Brain microvascular endothelial cell (primary cell): Measurements from ENCODE around the gene SLC22A23.

Experiments used
- DNase-seq: peaks from one replicate; pipeline ENCODE4 v3.0.0-alpha.2; 2020
- H3K27ac ChIP-seq: fragments of 250-450 bp; sonication (Bioruptor Pico); 2 replicates; pipeline ENCODE4 v1.5.1; 2020; ENCODE audit warnings: mild to moderate bottlenecking, moderate library complexity
- H3K27me3 ChIP-seq: fragments of 250-450 bp; sonication (Bioruptor Pico); replicated peaks from 2 replicates; pipeline ENCODE4 v1.5.1; 2020; ENCODE audit warnings: mild to moderate bottlenecking
- H3K36me3 ChIP-seq: fragments of 250-450 bp; sonication (Bioruptor Pico); replicated peaks from 2 replicates; pipeline ENCODE4 v1.5.1; 2020; ENCODE audit warnings: mild to moderate bottlenecking
- H3K4me3 ChIP-seq: 2 replicates; pipeline ENCODE4 v1.5.1; 2011; ENCODE audit warnings: low read depth, mild to moderate bottlenecking, control low read depth, low read length, moderate library complexity
- CTCF ChIP-seq: IDR thresholded peaks from 2 replicates; pipeline ENCODE4 v1.5.1; 2011; ENCODE audit warnings: low read depth, mild to moderate bottlenecking, moderate library complexity, low read length, control low read depth, inconsistent platforms; ENCODE audit errors: missing control alignments
- in situ Hi-C: cut with HindIII; loops from 2 replicates; pipeline ENCODE4 v1.10.0; 2017; ENCODE audit warnings: low sequenced_read_pairs, low pct_ligation_motif_present

Gene SLC22A23

GRCh38 chr6:3406891-3407809, 49.7 kb downstream of the SLC22A23 start:
- H3K36me3 ChIP-seq: no peaks in the 10 kb centered on the region
- no peaks in the 10 kb centered on the region for H3K27me3 ChIP-seq
- no peak overlapping the region for H3K4me3 ChIP-seq
- H3K27ac ChIP-seq: no peak overlapping the region
- in situ Hi-C loops: no loop called here
- TF ChIP-seq CTCF: no peak
- no peak for DNase-seq

DNA sequence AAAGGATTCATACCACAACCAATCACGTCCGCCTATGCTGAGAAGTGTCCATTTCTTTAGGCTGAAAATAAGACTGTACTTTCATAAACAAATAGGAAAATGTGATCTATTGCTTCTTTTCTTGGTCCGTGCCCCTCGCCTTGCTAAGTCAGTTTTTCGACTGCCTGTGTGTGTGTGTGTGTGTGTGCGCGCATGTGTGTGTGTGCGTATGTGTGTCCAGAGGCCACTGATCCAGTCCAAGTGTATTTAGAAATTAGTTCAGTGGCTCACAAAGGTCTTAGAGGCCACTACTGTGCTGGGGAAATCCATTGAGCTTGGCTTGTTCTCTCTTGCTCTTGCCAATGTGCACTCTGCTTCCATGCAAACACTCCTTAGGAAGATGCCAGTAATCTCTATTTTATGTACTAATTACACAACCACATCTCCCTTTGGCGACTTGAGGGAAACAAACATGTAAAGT, 50.5 kb downstream of the SLC22A23 start:
- no peaks in the 10 kb centered on the region for H3K36me3 ChIP-seq
- no peak for DNase-seq
- no peak overlapping the region for H3K27ac ChIP-seq
- TF ChIP-seq CTCF: no peak
- H3K27me3 ChIP-seq: no peaks in the 10 kb centered on the region
- no peak overlapping the region for H3K4me3 ChIP-seq
- in situ Hi-C loops: no loop called here

DNA sequence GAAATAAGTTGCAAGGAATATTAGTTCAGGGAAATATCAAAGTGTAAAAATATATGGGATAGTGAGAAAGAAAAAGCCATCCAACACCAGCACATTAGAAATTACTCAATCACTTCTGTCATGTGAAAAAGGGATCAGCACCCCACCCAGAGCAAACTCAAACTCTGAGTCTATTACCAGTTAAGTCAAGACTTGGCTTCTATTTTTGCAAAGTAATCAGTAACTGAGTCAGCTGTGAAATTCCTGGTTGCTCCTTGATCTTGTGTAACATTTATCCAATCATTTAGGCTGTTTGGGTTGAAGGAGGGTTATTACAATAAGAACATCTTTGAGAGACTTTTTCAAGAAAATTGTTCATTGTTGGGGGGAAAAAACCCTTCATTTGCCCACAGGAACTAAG, 51.2 kb downstream of the SLC22A23 start:
- Histone ChIP-seq H3K27ac (peak overlapping the region; percentile 3), H3K27me3 (no peaks in the 10 kb centered on the region), H3K4me3 (no peak overlapping the region), H3K36me3 (no peaks in the 10 kb centered on the region)
- no peak for TF ChIP-seq CTCF
- DNase-seq: peak; percentile 54
- in situ Hi-C loops: no loop called here

- in situ Hi-C loops: no loop called here
- no peaks in the 10 kb centered on the region for H3K36me3 ChIP-seq
- H3K27me3 ChIP-seq: no peaks in the 10 kb centered on the region
- no peak for DNase-seq
- H3K27ac ChIP-seq: peak overlapping the region; percentile 3
- H3K4me3 ChIP-seq: no peak overlapping the region
- TF ChIP-seq CTCF: no peak
Measured at GRCh38 chr6:3405182-3405518, 51.7 kb downstream of the SLC22A23 start.

DNA sequence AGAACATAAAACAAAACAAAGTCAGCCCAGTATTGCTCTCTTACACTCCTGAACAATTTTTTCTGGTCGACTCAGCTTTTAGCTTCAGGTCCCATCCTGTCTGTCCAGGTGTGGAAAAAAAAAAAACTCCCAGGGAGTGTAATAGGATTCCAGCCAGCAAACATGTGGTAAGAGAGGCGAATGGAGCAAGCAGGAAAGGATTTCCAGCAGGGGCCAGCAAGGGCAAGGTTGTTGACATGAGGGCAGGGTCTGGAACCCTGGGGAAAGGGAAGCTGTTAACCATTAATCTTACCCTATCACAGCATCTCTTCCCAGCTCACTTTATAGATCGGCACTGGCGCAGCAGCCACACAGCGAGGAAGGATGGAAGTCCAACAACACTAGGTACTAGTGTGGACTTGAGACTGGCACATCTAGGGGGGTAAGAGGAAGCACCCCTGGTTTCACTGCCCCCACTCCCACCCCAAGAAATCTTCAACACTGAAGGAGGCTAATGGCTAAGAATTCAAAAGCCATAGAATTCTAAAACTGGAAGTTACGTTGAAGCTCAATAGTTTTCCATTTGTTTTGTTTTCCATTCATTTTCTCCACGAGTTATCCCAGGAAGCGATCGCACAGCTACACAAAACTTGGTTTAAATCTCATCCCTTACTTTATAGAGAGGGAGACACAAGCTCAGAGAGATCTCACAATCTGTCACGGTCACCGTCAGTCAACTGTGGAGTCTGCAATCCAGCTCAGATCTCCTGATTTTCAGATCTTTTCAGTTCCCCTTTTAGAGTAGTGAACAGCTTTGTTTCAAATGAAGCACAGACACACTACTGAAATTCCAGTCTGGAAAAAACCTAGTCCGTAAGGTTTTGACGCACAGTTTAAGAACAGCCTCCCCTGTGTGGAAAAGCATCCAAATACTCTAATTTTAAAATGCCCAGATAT, 53.3 kb downstream of the SLC22A23 start:
- in situ Hi-C loops: no loop called here
- DNase-seq: no peak
- H3K36me3 ChIP-seq: no peaks in the 10 kb centered on the region
- no peak for TF ChIP-seq CTCF
- H3K4me3 ChIP-seq: no peak overlapping the region
- no peak overlapping the region for H3K27ac ChIP-seq
- no peaks in the 10 kb centered on the region for H3K27me3 ChIP-seq
